GM21737 (cell line): ENCODE results near the gene KIF1A.

Source experiments
- ATAC-seq: cut with Tn5 transposase; IDR thresholded peaks from one replicate; pipeline ENCODE4 v1.9.1; 2021; ENCODE audit warnings: mild to moderate bottlenecking, moderate library complexity; ENCODE audit not compliant: unreplicated experiment

KIF1A gene

DNA sequence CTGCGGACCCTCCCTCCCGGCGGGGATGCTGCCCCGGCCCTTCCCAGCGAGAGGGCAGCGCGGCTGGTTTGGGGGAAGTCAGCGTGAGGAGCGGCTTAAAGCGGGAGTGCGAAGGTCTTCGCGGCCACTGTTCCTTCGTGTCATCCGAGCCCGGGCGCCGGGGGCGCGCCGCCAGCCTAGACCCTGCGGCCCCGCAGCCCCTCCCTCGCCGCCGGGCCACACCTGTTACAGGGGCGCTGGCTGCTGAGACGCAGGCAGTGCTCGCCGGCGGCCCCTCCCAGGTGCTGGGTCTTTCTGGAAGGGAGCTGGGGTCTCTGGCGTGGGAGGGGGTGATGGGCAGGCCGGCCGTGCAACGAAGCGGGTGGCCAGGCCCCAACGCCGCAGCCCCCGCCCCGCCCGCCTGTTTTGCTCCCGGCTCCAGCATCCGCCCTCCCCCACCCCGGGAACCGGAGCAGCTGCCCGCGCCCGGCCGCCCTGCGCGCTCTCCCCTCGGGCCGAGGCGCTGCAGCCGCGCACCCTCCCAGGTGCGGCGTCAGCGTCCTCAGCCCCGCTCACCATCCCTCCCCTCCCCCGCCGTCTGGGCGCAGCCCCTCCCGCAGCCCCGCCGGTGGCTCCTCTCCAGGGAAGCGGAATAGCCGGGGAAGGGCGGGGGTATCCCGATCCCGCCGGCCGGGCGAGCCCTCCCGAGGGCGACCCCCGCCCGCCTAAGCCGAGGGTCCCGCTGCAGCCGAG lies 727 bp downstream of the KIF1A start:
- ATAC-seq, result no peak

DNA sequence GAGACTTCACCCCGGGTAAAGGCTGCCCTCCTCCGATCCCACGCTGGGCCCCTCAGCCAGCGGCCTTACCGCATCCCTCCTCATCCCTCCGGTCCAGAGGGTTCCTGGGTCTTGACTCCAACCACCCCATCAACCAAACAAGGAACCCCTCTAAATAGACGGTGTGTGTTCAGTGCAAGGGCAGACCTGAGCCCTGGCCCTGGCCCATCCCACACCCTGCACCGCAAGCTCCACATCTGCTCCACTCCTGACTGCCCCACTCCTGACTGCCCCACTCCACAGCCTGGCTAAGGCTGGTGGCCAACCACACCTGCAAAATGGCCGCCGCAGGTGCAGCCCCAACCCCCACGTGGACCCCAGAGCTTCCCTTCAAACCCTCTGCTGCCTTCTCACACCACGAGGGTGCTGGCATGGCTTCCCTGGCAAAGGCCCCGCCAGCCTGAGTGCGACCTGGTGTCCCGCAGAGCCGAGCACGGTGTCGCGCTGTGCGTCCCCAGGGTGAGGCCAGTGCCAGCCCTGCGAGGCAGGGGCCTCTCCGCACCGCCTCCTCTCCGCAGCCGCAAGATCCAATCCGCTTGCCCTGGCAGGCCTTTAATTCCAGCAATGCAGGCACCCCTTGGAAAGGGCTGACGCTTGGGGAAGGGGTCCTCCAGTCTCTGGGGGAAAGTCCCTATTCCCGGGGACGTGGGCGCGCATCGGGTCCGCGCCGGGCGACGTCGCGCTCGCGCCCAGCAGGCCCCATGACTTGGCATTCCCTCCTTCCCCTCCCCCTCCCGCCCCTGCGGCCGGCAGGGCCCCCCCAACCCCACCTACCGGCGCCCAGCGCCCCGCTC lies 1.5 kb downstream of the KIF1A start:
- ATAC-seq, result no peak

DNA sequence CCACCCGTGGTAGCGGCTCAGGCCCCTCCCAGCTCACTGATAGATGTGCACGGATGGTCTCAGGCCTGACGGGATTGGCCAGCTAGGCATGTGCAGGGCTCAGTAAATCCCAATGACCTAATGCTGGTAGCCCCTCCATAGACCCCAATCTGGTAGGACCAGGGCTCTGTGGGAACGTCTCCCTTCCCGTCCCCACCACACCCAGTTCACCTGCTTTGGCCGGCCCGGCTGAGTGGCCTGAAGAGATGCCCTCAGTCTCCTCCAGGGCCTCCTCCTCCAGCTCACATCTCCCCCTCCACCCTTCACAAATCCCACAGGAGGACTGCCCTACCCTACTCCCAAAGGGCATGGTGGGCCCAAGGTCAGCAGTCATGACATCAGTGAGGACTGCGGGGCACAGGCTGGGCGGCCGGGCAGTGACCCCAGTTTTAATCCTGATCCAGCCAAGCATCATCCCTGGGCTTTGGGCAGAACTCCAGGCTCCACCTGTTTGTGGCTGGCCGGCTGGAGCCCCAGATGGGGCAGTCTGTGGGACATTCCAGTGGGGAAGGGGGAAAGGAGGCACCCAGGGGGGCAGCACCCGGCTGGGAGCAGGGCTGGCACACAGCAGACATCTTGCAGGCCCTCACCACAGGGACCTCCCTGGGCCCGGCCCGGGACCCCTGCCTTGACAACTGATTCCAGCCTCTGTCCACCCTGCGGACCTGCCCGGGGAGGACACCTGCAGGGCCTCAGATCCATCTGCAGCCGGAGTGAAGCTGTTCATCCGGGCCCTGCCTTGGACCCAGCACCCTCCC lies 2.3 kb downstream of the KIF1A start:
- no peak for ATAC-seq

DNA sequence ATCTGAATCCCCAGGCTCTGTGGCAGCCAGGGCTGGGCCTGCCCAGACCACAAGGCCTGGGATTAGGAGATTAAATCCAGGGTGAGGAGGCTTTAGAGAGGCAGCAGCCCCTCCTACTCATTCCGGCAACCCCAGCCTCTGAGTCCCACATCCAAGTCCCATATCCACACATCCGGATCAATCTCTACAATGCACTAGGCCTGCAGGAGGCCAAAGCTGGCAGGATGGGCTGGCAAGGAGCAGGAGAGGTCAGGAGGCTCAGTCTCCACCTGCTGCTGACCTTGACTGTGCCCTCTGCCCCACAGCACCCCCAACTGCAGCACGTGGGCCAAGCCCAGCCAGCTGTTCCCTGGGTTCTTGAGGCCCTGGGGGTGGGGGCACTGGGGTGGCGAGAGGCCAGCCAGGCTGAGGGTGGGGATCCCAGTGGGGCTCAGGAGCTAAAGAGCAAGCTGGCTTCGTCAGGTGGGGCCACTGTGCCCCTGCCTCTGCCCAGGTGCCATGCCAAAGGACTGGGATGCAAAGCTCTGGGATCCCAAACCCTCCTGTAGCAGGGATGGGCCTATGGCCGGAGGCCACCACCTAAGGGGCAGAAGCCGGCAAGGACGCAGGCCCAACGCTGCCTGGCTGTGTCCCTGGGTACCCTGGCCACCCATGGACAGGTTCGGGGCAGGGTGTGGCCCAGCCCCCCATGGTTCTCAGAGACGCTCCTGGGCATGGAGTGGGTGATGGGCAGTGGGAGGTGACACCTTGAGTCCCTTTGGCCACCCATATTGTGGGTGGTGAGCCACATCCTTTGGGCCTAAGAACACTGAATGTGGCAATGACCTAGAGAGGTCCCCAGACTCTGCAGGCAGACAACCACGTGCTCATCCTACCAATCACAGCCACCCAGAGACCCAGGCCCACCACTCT lies 3.2 kb downstream of the KIF1A start:
- no peak for ATAC-seq

DNA sequence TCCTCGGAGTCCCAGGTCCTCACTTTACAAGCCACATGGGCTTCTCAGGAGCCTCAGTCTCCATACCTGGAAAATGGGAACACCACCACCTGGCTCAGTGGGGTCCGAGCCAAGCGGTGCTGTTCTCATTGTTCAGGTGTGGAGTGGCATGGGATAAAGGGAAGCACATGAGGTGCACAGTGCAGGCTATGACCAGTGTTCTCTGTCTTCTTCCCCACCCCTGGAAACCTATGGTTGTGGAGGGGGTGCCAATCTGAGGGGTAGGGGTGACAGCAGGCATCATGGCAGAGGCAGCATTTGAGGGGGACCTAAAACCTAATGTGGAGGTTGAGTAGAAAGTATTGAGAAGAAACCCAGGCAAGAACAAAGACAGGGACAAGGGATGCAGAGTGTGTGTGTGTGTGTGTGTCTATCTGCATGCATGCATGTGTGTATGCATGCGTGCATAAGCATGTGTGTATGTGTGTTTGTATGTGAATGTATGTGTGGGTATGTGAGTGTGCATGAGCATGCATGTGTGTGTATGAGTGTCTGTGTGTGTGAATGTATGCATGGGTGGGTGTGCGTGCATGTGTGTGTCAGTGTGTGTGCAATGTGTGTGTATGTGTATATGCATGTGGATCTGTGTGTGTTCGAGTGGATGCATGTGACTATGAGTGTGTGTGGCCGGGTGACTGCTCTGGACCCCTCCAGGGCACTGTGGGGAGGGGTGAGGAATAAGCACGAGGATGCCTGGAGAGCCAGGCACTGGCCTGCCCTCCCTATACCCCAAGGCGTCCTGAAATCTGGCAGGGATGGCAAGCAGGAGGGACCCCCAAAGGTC lies 4.0 kb downstream of the KIF1A start:
- ATAC-seq, result no peak

DNA sequence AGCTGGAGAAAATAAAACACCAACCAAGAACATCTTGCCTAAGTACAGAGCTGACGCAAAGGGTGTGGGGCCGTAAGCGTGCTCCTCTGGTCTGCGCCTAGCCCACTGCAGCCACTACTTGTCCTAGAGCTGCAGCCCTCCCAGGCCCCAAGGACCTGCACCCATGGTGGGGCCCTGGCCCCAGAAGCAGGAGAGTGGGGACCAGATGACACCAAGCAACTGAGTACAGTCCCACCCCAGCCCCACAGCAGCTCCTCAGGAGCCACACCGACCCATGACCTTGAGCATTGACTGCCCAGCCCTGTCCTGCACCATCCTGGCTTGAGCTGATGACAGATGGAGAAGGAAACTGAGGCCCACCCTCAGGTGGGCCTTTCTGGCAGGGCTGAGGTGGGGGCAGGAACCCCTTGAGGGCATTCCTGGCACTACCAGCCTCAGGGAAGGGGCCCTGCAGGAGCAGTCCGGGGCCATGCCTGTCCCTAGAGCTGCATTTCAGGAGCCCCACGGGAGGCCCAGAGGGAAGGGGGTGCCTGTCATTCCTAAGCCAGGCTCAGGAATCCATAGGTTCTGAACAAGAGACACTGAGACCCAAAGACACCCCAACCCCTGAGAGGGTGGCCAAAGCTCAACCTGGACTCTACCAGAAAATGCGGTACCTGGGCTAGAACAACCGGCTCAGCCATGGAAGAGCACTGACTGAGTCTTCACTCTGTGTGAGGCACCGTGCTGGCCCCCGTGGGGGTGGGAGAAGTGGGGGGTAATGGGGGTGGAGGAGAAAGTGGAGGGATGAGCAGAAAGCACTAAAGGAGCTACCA lies 4.9 kb downstream of the KIF1A start:
- no peak for ATAC-seq

DNA sequence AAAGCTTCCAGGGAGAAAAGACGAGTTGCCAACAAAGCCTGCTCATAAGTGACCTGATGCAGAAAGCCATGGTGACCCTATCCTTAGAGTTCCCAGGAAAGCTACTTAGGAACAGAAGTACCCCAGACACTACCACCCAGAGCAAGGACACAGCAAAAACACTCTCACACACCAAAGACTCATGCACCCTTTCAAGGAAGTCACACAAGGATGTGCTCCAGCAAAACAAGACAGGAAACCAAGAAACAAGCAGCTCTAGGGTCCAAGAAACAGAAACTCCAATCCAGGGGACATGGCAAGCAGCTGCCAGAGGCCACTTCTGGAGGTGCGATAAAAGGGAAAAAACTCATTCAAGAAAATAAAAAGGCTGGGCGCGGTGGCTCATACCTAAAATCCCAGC lies 5.7 kb downstream of the KIF1A start:
- no peak for ATAC-seq

DNA sequence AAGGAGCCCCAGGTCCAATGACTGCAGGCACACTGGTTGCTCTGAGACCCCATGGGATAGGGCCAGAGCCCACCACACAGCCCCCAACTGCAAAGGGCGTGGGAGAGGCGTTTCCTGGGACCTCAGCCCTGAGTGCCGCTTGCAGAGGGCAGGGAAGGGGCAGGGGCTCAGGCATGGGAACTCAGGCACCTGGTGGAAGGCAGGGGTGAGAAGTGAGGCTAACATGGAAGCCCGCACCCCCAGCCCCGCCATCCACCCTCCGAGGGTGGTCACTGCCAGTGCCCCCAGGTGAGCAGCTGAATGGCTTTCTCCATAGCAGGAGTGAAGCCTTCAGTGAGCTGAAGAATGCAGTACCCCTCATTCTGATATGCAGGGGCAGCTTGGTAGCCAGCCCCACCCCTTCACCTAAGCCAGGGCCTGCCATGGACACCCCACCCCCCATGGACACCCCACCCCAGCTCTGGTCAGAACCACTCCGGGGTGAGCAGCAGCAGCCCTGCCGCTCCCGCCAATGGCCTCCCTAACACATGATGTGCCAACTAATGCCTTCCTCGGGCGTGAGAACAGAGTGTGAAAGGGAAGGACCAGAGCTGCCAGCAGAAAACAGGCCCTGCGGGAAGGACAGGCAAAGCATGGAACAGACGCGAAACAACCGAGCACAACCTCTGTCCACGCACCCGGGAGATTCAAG lies 6.6 kb downstream of the KIF1A start:
- no peak for ATAC-seq

DNA sequence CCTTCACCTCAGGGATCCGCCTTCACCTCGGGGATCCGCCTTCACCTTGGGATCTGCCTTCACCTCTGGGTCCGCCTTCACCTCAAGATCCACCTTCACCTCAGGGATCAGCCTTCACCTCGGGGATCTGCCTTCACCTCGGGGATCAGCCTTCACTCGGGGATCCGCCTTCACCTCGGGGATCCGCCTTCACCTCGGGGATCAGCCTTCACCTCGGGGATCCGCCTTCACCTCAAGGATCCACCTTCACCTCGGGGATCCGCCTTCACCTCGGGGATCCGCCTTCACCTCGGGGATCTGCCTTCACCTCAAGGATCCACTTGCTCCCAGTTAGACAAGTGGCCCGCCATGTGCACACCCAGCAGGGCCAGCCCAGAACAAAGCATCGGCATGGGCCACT lies 7.3 kb downstream of the KIF1A start:
- no peak for ATAC-seq

DNA sequence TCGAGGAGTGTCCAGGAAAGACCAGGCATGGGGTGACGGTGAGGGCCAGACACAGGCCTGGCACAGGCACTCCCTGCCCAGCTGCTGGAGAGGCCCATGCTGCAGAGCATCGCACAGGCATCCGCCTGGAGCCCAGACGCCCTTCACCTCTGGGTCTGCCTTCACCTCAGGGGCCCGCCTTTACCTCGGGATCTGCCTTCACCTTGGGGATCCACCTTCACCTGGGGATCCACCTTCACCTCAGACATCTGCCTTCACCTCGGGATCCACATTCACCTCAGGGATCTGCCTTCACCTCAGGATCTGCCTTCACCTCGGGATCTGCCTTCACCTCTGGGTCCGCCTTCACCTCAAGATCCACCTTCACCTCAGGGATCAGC lies 7.7 kb downstream of the KIF1A start:
- no peak for ATAC-seq

DNA sequence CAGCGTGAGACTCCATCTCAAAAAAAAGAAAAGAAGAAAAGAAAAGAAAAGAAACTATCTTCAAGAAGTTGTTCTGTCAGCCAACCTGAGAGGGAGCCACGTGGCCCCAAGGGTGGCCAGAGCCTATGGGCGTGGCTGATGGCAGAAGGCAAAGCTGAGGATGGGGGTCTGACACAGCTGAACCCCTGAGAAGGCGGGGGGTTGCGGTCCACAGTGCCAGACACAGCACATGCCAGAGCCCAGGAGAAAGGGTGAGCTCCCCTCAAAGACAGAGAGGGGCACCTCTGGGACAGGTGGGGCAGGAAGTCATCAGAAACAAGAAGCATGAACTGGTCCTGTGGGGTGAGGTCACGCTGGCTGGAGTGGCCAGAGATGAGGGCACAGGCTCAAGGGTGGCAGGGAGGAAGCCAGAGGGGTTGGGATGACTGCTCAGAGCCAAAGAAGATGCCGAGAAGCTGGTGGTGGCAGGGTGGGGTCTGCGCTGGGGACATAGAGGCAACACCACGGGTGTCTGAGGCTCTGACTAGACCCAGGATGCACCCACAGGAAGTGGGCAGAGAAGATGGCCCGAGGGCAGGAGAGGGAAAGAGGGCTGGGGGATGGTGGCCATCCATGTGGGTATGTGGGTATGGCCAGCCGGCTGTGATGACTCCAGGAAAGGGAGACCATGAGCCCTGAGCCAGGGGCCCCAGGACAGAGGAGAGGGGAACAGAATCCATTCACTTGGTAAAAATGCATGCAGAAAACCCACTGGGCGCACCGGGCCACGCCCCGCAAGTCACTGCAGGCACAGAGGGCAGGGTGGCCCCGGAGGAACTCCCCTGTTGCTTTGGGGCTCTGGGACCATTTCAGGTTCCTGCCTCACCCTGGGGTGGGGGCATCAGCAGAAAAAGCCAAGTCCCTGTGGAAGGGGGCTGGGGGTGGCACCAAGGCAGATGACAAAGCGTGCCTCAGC lies 8.4 kb downstream of the KIF1A start:
- no peak for ATAC-seq

DNA sequence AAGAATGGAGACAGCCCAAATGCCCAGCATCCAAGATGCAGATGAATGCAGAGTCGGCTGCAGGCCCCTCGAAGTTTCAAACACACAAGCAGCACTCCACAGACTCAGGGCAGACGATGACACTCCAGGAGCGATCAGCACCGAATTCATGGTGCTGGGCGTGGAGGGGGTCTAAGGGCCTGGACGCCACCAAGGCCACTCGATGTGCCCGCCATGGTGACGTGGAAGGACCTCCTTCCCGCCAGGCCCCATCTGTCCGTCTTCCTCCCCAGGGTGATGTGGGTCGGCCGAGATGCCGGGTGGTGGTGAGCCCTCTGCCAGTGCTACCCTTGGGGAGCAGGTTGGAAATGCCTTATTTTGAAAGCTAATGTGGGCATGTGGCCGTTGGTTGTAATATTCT lies 9.4 kb downstream of the KIF1A start:
- no peak for ATAC-seq

DNA sequence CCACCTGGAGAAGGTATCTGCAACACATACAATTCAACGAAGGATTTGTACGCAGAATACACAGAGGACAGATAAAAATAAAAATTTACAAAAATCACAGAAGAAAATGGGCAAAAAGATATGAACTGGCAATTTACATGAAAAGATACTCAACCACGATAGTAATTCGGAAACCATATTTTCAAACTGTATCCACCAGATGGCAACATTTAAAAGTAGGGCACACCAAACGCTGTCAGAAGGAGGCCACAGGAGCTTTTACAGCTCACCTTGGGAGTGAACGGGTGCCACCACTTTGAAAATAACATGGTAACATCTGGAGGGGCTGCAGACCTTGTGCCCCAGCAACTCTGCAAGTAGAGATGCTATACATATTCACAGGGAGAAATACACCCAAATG lies 9.8 kb downstream of the KIF1A start:
- no peak for ATAC-seq

DNA sequence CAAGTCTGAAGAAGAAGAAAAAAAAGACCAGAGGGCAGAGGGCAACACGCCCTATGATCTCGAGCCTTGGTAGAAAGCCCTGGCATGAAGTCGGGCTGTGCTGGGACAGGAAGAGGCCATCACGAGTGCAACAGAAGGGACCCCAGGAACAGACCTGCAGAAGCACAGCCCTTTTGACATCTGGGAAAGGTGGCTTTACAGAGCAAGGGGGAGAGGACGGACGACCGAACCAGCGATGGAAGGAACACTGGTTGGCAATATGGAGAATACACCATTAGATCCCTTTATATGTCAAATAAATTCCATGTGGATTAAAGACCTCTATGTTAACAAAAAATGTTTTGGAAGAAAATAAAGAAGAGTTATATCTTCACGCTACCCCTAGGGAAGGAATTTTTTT lies 10.7 kb downstream of the KIF1A start:
- no peak for ATAC-seq

DNA sequence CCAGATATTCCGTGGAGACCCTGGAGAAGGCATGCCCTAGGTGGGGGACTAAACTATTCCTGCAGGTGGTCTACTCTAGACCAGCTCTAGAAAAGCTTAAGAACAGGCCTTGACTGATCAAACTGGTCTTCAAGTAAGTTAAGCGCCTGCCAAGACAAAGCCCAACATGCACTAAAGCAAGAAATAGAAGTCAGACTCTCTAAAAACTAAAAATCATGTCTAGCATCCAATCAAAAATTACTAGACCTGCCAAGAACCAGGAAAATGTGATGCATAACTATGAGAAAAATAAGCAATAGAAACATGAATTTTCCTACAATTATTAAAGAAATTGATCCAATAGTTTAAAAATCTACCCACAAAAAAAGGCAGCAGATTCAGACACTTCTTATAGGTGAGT lies 13.6 kb downstream of the KIF1A start:
- no peak for ATAC-seq

DNA sequence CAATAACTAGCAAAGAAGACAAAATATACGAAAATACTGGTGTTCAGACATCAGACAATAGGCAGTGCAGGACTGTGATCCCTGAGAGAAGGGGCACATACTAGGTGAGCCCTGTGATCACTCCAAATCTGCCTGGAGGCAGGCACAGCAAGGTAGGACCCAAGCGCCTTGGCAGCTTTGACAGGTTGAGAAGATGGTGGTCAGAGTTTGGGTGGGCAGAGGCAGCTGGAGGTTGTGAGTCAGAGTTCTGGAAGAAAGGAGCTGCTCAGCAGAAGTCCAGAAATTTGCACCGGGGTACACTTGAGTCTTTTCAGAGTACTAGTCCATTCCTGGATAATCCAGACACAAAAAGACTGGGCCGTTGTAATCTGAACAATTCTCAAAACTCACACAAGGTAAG lies 14.0 kb downstream of the KIF1A start:
- ATAC-seq, result no peak

DNA sequence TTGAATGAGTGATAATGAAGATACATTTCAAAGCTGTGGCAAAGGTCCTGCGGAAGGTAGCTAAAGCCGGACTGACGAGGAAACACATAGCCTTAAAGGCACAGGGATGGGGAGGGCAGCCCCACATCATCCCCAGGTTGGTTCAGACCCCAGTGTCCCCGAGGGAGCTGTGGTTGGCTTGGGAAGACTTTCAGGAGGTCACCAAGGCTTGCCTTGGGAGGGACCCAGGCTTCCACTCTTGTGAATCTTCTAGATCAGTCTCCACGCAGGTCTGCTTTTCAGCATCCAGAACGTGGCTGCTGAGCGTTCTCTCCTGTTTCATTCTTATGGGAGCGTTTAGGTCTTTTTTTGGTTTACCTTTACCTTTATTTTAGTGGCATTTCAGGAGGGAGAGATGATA lies 16.8 kb downstream of the KIF1A start:
- ATAC-seq, result no peak
